ENCODE results near the gene CEP290. TPM values are rescaled to one million over a fixed set of nuclear protein-coding genes. Genes with fewer than 3 reads are reported as not detected.

CEP290 gene
- total RNA-seq, 1 experiment from 2014 or later = 12.8 TPM

DNA sequence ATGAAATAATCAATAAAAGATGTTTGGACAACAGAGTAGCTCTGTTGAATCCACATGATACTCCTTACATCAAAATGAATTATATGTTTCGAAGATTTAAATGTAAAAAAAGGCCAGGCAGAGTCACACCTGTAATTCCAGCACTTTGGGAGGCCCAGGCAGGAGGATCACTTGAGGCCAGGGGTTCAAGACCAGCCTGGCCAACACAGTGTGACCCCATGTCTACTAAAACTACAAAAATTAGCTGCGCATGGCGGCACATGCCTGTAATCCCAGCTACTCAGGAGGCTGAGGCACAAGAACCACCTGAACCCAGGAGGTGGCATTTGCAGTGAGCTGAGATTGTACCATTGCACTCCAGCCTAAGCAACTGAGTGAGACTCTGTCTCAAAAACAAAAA lies 14.8 kb downstream of the CEP290 start:
- H3K27ac ChIP-seq (ENCODE audit: insufficient read length, low read depth, low read length) = no peak overlapping the region
- no peak overlapping the region for H2BK20ac ChIP-seq (ENCODE audit: low read depth, low read length, poor library complexity, severe bottlenecking)
- TF ChIP-seq, protein P1, sequence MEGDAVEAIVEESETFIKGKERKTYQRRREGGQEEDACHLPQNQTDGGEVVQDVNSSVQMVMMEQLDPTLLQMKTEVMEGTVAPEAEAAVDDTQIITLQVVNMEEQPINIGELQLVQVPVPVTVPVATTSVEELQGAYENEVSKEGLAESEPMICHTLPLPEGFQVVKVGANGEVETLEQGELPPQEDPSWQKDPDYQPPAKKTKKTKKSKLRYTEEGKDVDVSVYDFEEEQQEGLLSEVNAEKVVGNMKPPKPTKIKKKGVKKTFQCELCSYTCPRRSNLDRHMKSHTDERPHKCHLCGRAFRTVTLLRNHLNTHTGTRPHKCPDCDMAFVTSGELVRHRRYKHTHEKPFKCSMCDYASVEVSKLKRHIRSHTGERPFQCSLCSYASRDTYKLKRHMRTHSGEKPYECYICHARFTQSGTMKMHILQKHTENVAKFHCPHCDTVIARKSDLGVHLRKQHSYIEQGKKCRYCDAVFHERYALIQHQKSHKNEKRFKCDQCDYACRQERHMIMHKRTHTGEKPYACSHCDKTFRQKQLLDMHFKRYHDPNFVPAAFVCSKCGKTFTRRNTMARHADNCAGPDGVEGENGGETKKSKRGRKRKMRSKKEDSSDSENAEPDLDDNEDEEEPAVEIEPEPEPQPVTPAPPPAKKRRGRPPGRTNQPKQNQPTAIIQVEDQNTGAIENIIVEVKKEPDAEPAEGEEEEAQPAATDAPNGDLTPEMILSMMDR (conservative IDR thresholded peaks at IDR 0.05) = no peak

More for the DNA sequence above, 14.8 kb downstream of the CEP290 start:
- Histone ChIP-seq H2BK5ac (ENCODE audit: insufficient read length, low read length) (no peak overlapping the region), H2BK12ac (ENCODE audit: insufficient read length, low read depth, low read length) (no peak overlapping the region), H3K56ac (ENCODE audit: insufficient read length, low read depth, low read length) (no peak overlapping the region), H2BK120ac (ENCODE audit: low read depth, low read length, poor library complexity, severe bottlenecking) (no peak overlapping the region), H3T11ph (ENCODE audit: low read length) (no peak overlapping the region), H3K79me1 (ENCODE audit: insufficient read depth, low read depth, low read length, poor library complexity, severe bottlenecking) (no peaks in the 10 kb centered on the region), H3K23me2 (ENCODE audit: insufficient read length, low read depth, low read length, poor library complexity, severe bottlenecking) (no peaks in the 10 kb centered on the region), H2BK15ac (ENCODE audit: low read depth, low read length) (no peak overlapping the region), H4K91ac (ENCODE audit: insufficient read length, low read depth, low read length) (no peak overlapping the region), H2AFZ (ENCODE audit: low read length) (no peak overlapping the region), H3K4me1 (ENCODE audit: insufficient read depth, low read length) (no peaks in the 10 kb centered on the region), H3K27me3 (ENCODE audit: insufficient read depth, low read length) (no peaks in the 10 kb centered on the region), H3K9me3 (ENCODE audit: control insufficient read depth, low read depth, low read length) (no peaks in the 10 kb centered on the region), H4K5ac (ENCODE audit: insufficient read length, low read depth, low read length) (no peak overlapping the region), H3K23ac (ENCODE audit: insufficient read length, low read depth, low read length) (no peak overlapping the region), H3K18ac (ENCODE audit: insufficient read length, low read depth, low read length) (no peak overlapping the region), H2AK5ac (ENCODE audit: insufficient read length, low read length) (no peak overlapping the region), H3K4ac (ENCODE audit: low read depth, low read length) (no peak overlapping the region), H3K9ac (ENCODE audit: extremely low read depth, insufficient read length, low read length) (no peak overlapping the region), H3K79me2 (ENCODE audit: insufficient read depth, low read length) (no peaks in the 10 kb centered on the region), H4K8ac (replicated peaks; ENCODE audit: insufficient read length, low read depth, low read length) (no peak overlapping the region), H3K14ac (ENCODE audit: insufficient read depth, low read length) (no peak overlapping the region), H3K4me2 (ENCODE audit: insufficient read depth, insufficient read length, low read length) (no peak overlapping the region), H4K20me1 (ENCODE audit: control insufficient read depth, insufficient read depth, insufficient read length) (no peaks in the 10 kb centered on the region)
- Mint-ChIP-seq H3K4me3 (no peak overlapping the region), H3K36me3 (ENCODE audit: insufficient read depth in 1 of 3, low read depth in 3 of 3) (peaks cover 0 to 8% (median 5%) of the 10 kb centered on the region in 3 experiments; a peak in 4 of 7 replicates), H3K27me3 (ENCODE audit: low read depth) (no peaks in the 10 kb centered on the region), H3K4me1 (no peaks in the 10 kb centered on the region), H3K27ac (no peak overlapping the region), H3K9me3 (no peaks in the 10 kb centered on the region)
- WGBS (ENCODE audit: extremely low coverage, insufficient read length, low lambda C conversion rate) = no CpG with 5 or more reads among the region's 3 CpGs
- DNase-seq = no peak

Data from H9 (cell line).